ENCODE data around the gene CELA1.
A peak's percentile ranks its signal among the peaks of the same experiment; 100 is the strongest.

The CELA1 gene

GRCh38 chr12:51374361-51374760 lies 27.9 kb upstream of the CELA1 start:
- no peak for DNase-seq

- DNase-seq: no peak
Observed at GRCh38 chr12:51373187-51373586, 26.7 kb upstream of the CELA1 start.

GRCh38 chr12:51372021-51372420 lies 25.5 kb upstream of the CELA1 start:
- DNase-seq: no peak

- DNase-seq: peak; percentile 62 to 72
Observed at GRCh38 chr12:51371295-51371953, 24.9 kb upstream of the CELA1 start.

GRCh38 chr12:51370667-51371066 lies 24.2 kb upstream of the CELA1 start:
- no peak for DNase-seq

- DNase-seq: no peak
Observed at GRCh38 chr12:51369581-51369980, 23.1 kb upstream of the CELA1 start.

GRCh38 chr12:51368640-51369517 lies 22.4 kb upstream of the CELA1 start:
- DNase-seq: peak in 1 of 2 experiments; percentile 54

GRCh38 chr12:51365276-51365675 lies 18.8 kb upstream of the CELA1 start:
- DNase-seq: no peak

- DNase-seq: no peak
Observed at GRCh38 chr12:51364001-51364400, 17.5 kb upstream of the CELA1 start.

GRCh38 chr12:51362747-51363342 lies 16.4 kb upstream of the CELA1 start:
- DNase-seq: no peak

- no peak for DNase-seq
Observed at GRCh38 chr12:51362307-51362706, 15.8 kb upstream of the CELA1 start.

GRCh38 chr12:51361161-51362016 lies 14.9 kb upstream of the CELA1 start:
- no peak for DNase-seq

- DNase-seq: no peak
Observed at GRCh38 chr12:51360315-51360714, 13.8 kb upstream of the CELA1 start.

GRCh38 chr12:51359851-51360250 lies 13.4 kb upstream of the CELA1 start:
- no peak for DNase-seq

- DNase-seq: no peak
Observed at GRCh38 chr12:51358496-51358895, 12.0 kb upstream of the CELA1 start.

- no peak for DNase-seq
Observed at GRCh38 chr12:51357374-51358047, 11.0 kb upstream of the CELA1 start.

- peak in 1 of 2 experiments; percentile 16 for DNase-seq
Observed at GRCh38 chr12:51351913-51352532, 5.5 kb upstream of the CELA1 start.

- DNase-seq: no peak
Observed at GRCh38 chr12:51349026-51349425, 2.5 kb upstream of the CELA1 start.

GRCh38 chr12:51348116-51348515 lies 1.6 kb upstream of the CELA1 start:
- DNase-seq: no peak

- DNase-seq: no peak
Observed at GRCh38 chr12:51345681-51346080, 798 bp downstream of the CELA1 start.

GRCh38 chr12:51343201-51343600 lies 3.3 kb downstream of the CELA1 start:
- DNase-seq: no peak

- no peak for DNase-seq
Observed at GRCh38 chr12:51342416-51342815, 4.1 kb downstream of the CELA1 start.

Measured in NCI-H187 (cell line).